HepG2 (cell line): ENCODE results near the gene PRDM15. TPM values are rescaled to one million over a fixed set of nuclear protein-coding genes. Genes with fewer than 3 reads are reported as not detected.

ENCODE experiments used
- ATAC-seq: fragments of 200-7000 bp; cut with Tn5 transposase; 3 replicates; pipeline ENCODE4 v1.9.1; 2020; ENCODE audit warnings: mild to moderate bottlenecking, moderate library complexity
- BruUV-seq: library from RNA; stranded (reverse); fragments of 400-500 nt; replicated peaks from 2 replicates; lab custom pipeline; 2021; lab: Mats Ljungman, UMichigan
- CTCF ChIA-PET: fragments of 300-600 bp; formaldehyde crosslinking; extraction: SDS; loops from one replicate; lab custom pipeline; 2021; ENCODE audit warnings: low total read pairs, inconsistent platforms, low intra/inter-chr PET ratio; lab: Yijun Ruan, JAX
- POLR2A ChIA-PET: fragments of 350-600 bp; sonication (Branson Sonifier 250); formaldehyde crosslinking; loops from one replicate; lab custom pipeline; 2020; ENCODE audit warnings: antibody characterized with exemption, inconsistent platforms; lab: Yijun Ruan, JAX
- DNase-seq: peaks from one replicate; pipeline ENCODE4 v3.0.0-alpha.2; 2015; ENCODE audit warnings: low spot score
- FAIRE-seq: peaks from 3 replicates; lab custom pipeline; 2011; peaks lifted over from hg19 to GRCh38; lab: Jason Lieb, UNC
- H2AFZ ChIP-seq: one replicate; pipeline ENCODE4 v1.6.1; 2011; ENCODE audit warnings: low read length, inconsistent platforms
- H3K27ac ChIP-seq: fragments of 300-600 bp; 3 replicates; pipeline ENCODE4 v1.8.0; 2011; ENCODE audit warnings: mixed run types, mild to moderate bottlenecking, mixed read lengths, low read length, inconsistent platforms; ENCODE audit not compliant: insufficient read depth; ENCODE audit errors: extremely low read length
- H3K27me3 ChIP-seq, 2 experiments: fragments of 200-600 bp in 1 of 2; 2 replicates in 1 of 2; 3 replicates in 1 of 2; pipeline versions ENCODE4 v1.6.0 to v1.8.0; 2011; ENCODE audit warnings: low read length in 2 of 2, mild to moderate bottlenecking in 2 of 2, moderate library complexity in 2 of 2, inconsistent platforms in 1 of 2; ENCODE audit not compliant: insufficient read depth in 2 of 2, control insufficient read depth in 1 of 2
- H3K36me3 ChIP-seq, 2 experiments: fragments of 200-600 bp in 1 of 2; replicated peaks in 1 of 2; 2 replicates in 1 of 2; 3 replicates in 1 of 2; pipeline versions ENCODE4 v1.5.1 to v1.8.0; 2011; ENCODE audit warnings: low read length in 2 of 2, inconsistent platforms in 1 of 2; ENCODE audit not compliant: insufficient read depth in 2 of 2, control insufficient read depth in 1 of 2
- H3K4me1 ChIP-seq: 2 replicates; pipeline ENCODE4 v1.5.1; 2012; ENCODE audit warnings: low read length, inconsistent platforms; ENCODE audit not compliant: insufficient read depth
- H3K4me2 ChIP-seq: 2 replicates; pipeline ENCODE4 v1.6.0; 2011; ENCODE audit warnings: low read depth, low read length, inconsistent platforms
- H3K4me3 ChIP-seq, 3 experiments: fragments of 200-600 bp in 1 of 3; sonication (generic), shearing (Covaris generic) in 1 of 3; replicated peaks in 1 of 3; 2 replicates each; pipeline ENCODE4 v1.5.1; 2011 to 2016; ENCODE audit warnings: low read length in 3 of 3, inconsistent platforms in 2 of 3, low read depth in 2 of 3, mild to moderate bottlenecking in 2 of 3, control low read depth in 1 of 3, mixed read lengths in 1 of 3; ENCODE audit not compliant: insufficient read depth in 1 of 3
- H3K79me2 ChIP-seq: one replicate; pipeline ENCODE4 v1.6.1; 2011; ENCODE audit warnings: low read length, inconsistent platforms; ENCODE audit not compliant: insufficient read depth
- H3K9ac ChIP-seq: 2 replicates; pipeline ENCODE4 v1.6.0; 2011; ENCODE audit warnings: mild to moderate bottlenecking, low read depth, low read length, inconsistent platforms; ENCODE audit not compliant: insufficient read depth
- H3K9me3 ChIP-seq: 2 replicates; pipeline ENCODE4 v1.5.1; 2012; ENCODE audit warnings: mild to moderate bottlenecking, low read length
- H4K20me1 ChIP-seq: 2 replicates; pipeline ENCODE4 v1.6.0; 2011; ENCODE audit warnings: inconsistent platforms, mild to moderate bottlenecking, low read length, moderate library complexity; ENCODE audit not compliant: insufficient read depth
- GATA4 ChIP-seq: sonication (generic); IDR thresholded peaks from 2 replicates; pipeline ENCODE4 v1.6.1; 2016; ENCODE audit warnings: antibody characterized with exemption, low read depth, borderline replicate concordance
- KLF12 ChIP-seq: sonication (generic); formaldehyde crosslinking; IDR thresholded peaks from 2 replicates; pipeline ENCODE4 v1.4.0; 2020; ENCODE audit warnings: missing genetic modification reagents, borderline replicate concordance
- NFE2L2 ChIP-seq: fragments of 150-350 bp; IDR thresholded peaks from 2 replicates; pipeline ENCODE4 v1.6.1; 2014; ENCODE audit warnings: low read length
- PCBP2 ChIP-seq: fragments of 200-400 bp; formaldehyde crosslinking; optimal IDR thresholded peaks from 2 replicates; pipeline ENCODE3; 2018; ENCODE audit warnings: low read length, low read depth; ENCODE audit not compliant: poor library complexity, severe bottlenecking
- SP1 ChIP-seq, 2 experiments: fragments of 450-650 bp in 1 of 2; sonication (generic) in 1 of 2; formaldehyde crosslinking in 1 of 2; IDR thresholded peaks; 2 replicates each; pipeline versions ENCODE4 v1.4.0 to v1.6.1; 2016 to 2020; ENCODE audit warnings: missing genetic modification reagents in 1 of 2
- SP5 ChIP-seq: IDR thresholded peaks from 2 replicates; pipeline ENCODE4 v1.6.1; 2016; ENCODE audit warnings: low read depth, borderline replicate concordance
- YY1 ChIP-seq: IDR thresholded peaks from 2 replicates; pipeline ENCODE4 v1.6.1; 2011; ENCODE audit warnings: low read length, low read depth, moderate library complexity, mild to moderate bottlenecking; ENCODE audit not compliant: insufficient read depth, insufficient replicate concordance
- ZBTB43 ChIP-seq: sonication (generic); formaldehyde crosslinking; conservative IDR thresholded peaks from 2 replicates; pipeline ENCODE4 v1.4.0; 2020; ENCODE audit warnings: missing genetic modification reagents
- ZFP1 ChIP-seq: IDR thresholded peaks from 2 replicates; pipeline ENCODE4 v1.6.1; 2016
- ZNF329 ChIP-seq: sonication (generic); formaldehyde crosslinking; IDR thresholded peaks from 2 replicates; pipeline ENCODE4 v1.9.0; 2021; ENCODE audit warnings: low read depth, mild to moderate bottlenecking, missing genetic modification reagents
- ZNF367 ChIP-seq: sonication (generic); formaldehyde crosslinking; IDR thresholded peaks from 2 replicates; pipeline ENCODE4 v1.4.0; 2020; ENCODE audit warnings: missing genetic modification reagents, borderline replicate concordance
- WGBS: methylation state at CpG from one replicate; pipeline ENCODE4 v1.1.6; 2017; ENCODE audit warnings: low lambda C conversion rate; 5-methylcytosine and 5-hydroxymethylcytosine counted together
- in situ Hi-C: cut with HindIII; loops from 2 replicates; pipeline ENCODE4 v1.10.0; 2017; ENCODE audit warnings: low pct_unique_long_range_greater_than_20kb; ENCODE audit not compliant: extremely low pct_ligation_motif_present
- intact Hi-C: fragments of 100-400 bp; cut with micrococcal nuclease; formaldehyde crosslinking; loops from one replicate; pipeline ENCODE4 v1.10.0; 2022; ENCODE audit not compliant: unreplicated experiment
- polyA plus RNA-seq, 8 experiments: library from polyadenylated mRNA; depleted of rRNA in 3 of 8; stranded (reverse) in 7 of 8; unstranded in 1 of 8; fragments of >200 nt; fragmentation: Illumina TruSeq in 4 of 8; extraction: Trizol in 4 of 8; gene quantifications; 2 replicates each; pipeline versions ENCODE4 v1.2.1 to v1.2.3, GENCODE V29; 2011 to 2016; ENCODE audit warnings: low read depth in 4 of 8, missing spikeins in 1 of 8, mixed read lengths in 1 of 8; ENCODE audit not compliant: insufficient read depth in 1 of 8
- total RNA-seq, 5 experiments: library from RNA; depleted of rRNA; stranded (reverse); fragments of >200 nt; fragmentation: Illumina TruSeq; extraction: Trizol; gene quantifications; 2 replicates each; pipeline ENCODE4 v1.2.3, GENCODE V29; 2016; ENCODE audit warnings: low read depth in 1 of 5
- TF ChIP-seq, protein P1 (sequence below): sonication (generic); formaldehyde crosslinking; IDR thresholded peaks from 2 replicates; pipeline ENCODE4 v1.4.0; 2020; ENCODE audit warnings: missing genetic modification reagents, borderline replicate concordance

PRDM15 gene
- total and polyA plus RNA-seq, 2 of the 13 experiments (the other 11 are each of a cell fraction or from before 2014, with no cell fraction given), result 4.0 to 6.9 TPM

DNA sequence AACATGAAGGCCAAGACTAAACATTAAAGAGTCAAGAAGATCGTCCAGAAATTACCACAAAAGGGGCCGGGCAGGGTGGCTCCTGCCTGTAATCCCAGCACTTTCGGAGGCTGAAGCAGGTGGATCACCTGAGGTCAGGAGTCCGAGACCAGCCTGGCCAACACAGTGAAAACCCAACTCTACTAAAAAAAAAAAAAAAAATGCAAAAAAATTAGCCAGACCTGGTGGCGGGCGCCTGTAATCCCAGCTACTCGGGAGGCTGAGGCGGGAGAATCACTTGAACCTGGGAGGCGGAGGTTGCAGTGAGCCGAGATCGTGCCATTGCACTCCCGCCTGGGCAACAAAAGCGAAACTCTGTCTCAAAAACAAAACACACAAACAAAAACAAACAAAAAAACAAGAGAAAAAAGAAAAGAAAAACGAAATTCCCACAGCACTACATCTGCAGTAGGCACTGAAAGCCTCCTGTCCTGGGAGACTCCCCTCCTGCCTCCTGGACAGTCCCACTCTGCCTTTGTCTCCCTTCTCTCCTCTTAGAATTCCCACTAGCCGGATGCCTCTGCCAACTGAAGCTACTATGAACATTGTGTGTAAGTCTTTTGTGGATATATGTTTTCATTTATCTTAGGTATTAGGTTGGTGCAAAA lies 94.6 kb downstream of the PRDM15 start:
- in situ Hi-C loops, result no loop called here
- Histone ChIP-seq H3K36me3 (no peaks in the 10 kb centered on the region), H3K27ac (no peak overlapping the region), H2AFZ (no peak overlapping the region), H4K20me1 (no peaks in the 10 kb centered on the region), H3K27me3 (peaks cover 1 to 9% of the 10 kb centered on the region in 2 experiments; a peak in 3 of 5 replicates), H3K4me2 (no peak overlapping the region), H3K9ac (no peak overlapping the region), H3K4me3 (no peak overlapping the region), H3K4me1 (peaks cover 42% of the 10 kb centered on the region), H3K79me2 (no peaks in the 10 kb centered on the region), H3K9me3 (no peaks in the 10 kb centered on the region)
- intact Hi-C loops, result no loop called here
- BruUV-seq, result no TSS peak
- DNase-seq (no peak), FAIRE-seq (no peak), ATAC-seq (no peak)
- ChIA-PET CTCF (no interaction called here), POLR2A (no interaction called here)
- 52% methylated on average over 15 of the region's 15 CpGs for WGBS
- no peak for TF ChIP-seq ZNF367 (CRISPR knock-in tag)
- no peak for TF ChIP-seq ZFP1 (CRISPR knock-in tag)
- no peak for TF ChIP-seq ZNF329 (CRISPR knock-in tag)
- TF ChIP-seq KLF12 (CRISPR knock-in tag), result no peak
- no peak for TF ChIP-seq PCBP2
- TF ChIP-seq SP1 (IDR thresholded peaks at IDR 0.05), result no peak
- no peak for TF ChIP-seq SP1 (CRISPR knock-in tag; IDR thresholded peaks at IDR 0.05)
- TF ChIP-seq GATA4, result no peak
- TF ChIP-seq, protein P1, sequence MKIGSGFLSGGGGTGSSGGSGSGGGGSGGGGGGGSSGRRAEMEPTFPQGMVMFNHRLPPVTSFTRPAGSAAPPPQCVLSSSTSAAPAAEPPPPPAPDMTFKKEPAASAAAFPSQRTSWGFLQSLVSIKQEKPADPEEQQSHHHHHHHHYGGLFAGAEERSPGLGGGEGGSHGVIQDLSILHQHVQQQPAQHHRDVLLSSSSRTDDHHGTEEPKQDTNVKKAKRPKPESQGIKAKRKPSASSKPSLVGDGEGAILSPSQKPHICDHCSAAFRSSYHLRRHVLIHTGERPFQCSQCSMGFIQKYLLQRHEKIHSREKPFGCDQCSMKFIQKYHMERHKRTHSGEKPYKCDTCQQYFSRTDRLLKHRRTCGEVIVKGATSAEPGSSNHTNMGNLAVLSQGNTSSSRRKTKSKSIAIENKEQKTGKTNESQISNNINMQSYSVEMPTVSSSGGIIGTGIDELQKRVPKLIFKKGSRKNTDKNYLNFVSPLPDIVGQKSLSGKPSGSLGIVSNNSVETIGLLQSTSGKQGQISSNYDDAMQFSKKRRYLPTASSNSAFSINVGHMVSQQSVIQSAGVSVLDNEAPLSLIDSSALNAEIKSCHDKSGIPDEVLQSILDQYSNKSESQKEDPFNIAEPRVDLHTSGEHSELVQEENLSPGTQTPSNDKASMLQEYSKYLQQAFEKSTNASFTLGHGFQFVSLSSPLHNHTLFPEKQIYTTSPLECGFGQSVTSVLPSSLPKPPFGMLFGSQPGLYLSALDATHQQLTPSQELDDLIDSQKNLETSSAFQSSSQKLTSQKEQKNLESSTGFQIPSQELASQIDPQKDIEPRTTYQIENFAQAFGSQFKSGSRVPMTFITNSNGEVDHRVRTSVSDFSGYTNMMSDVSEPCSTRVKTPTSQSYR (CRISPR knock-in tag), result no peak
- TF ChIP-seq SP5 (CRISPR knock-in tag), result no peak
- TF ChIP-seq YY1, result no peak
- no peak for TF ChIP-seq NFE2L2
- TF ChIP-seq ZBTB43 (CRISPR knock-in tag), result no peak
